Liver (tissue), 9 donors: ENCODE results near the gene LDAH. TPM values are rescaled to one million over a fixed set of nuclear protein-coding genes. Genes with fewer than 3 reads are reported as not detected.

Source experiments
- DNase-seq: peaks from one replicate; pipeline ENCODE4 v3.0.0-alpha.2; 2017; ENCODE audit warnings: low spot score
- H3K27ac ChIP-seq, 2 donors: one replicate each; pipeline ENCODE4 v1.7.0; 2013; ENCODE audit warnings: inconsistent platforms in 2 of 2, low read length in 2 of 2, control low read depth in 1 of 2, low read depth in 1 of 2, mild to moderate bottlenecking in 1 of 2
- H3K27me3 ChIP-seq, 4 donors: one replicate each; pipeline versions ENCODE4 v1.6.1 to v1.7.0; 2013; ENCODE audit warnings: low read length in 3 of 4, inconsistent platforms in 1 of 4, mild to moderate bottlenecking in 1 of 4, moderate library complexity in 1 of 4; ENCODE audit not compliant: control insufficient read depth in 4 of 4, insufficient read depth in 4 of 4
- H3K36me3 ChIP-seq, 4 donors: one replicate each; pipeline versions ENCODE4 v1.6.1 to v1.7.0; 2013; ENCODE audit warnings: low read length in 3 of 4, mild to moderate bottlenecking in 3 of 4, low read depth in 1 of 4, moderate library complexity in 1 of 4; ENCODE audit not compliant: control insufficient read depth in 4 of 4, insufficient read depth in 3 of 4
- H3K4me1 ChIP-seq, 4 donors: one replicate each; pipeline versions ENCODE4 v1.6.1 to v1.7.0; 2013; ENCODE audit warnings: low read length in 3 of 4, mild to moderate bottlenecking in 3 of 4, moderate library complexity in 1 of 4; ENCODE audit not compliant: control insufficient read depth in 4 of 4, insufficient read depth in 4 of 4
- H3K4me3 ChIP-seq, 3 donors: one replicate each; pipeline versions ENCODE4 v1.6.1 to v1.7.0; 2013; ENCODE audit warnings: low read length in 3 of 3, control low read depth in 1 of 3, low read depth in 1 of 3, mild to moderate bottlenecking in 1 of 3
- H3K9ac ChIP-seq, 2 donors: one replicate each; pipeline ENCODE4 v1.7.0; 2013; ENCODE audit warnings: low read length in 2 of 2, mild to moderate bottlenecking in 2 of 2, moderate library complexity in 2 of 2, control low read depth in 1 of 2, low read depth in 1 of 2
- H3K9me3 ChIP-seq, 4 donors: one replicate each; pipeline versions ENCODE4 v1.6.1 to v1.7.0; 2013; ENCODE audit warnings: low read length in 3 of 4; ENCODE audit not compliant: control insufficient read depth in 4 of 4
- ATF3 ChIP-seq: IDR thresholded peaks from 2 replicates; pipeline ENCODE4 v1.6.1; 2016; ENCODE audit warnings: antibody characterized with exemption
- CTCF ChIP-seq: fragments of 150-350 bp; IDR thresholded peaks from 2 replicates; pipeline ENCODE4 v1.5.1; 2017; ENCODE audit warnings: improper control_type of control experiment, low read depth, low read length; ENCODE audit not compliant: missing input control
- EGR1 ChIP-seq, 2 donors: IDR thresholded peaks; 2 replicates each; pipeline ENCODE4 v1.6.1; 2016 to 2018; ENCODE audit warnings: antibody characterized with exemption in 2 of 2, low read depth in 2 of 2
- FOXA1 ChIP-seq: IDR thresholded peaks from 2 replicates; pipeline ENCODE4 v1.6.1; 2016; ENCODE audit warnings: antibody characterized with exemption
- FOXA2 ChIP-seq: IDR thresholded peaks from 2 replicates; pipeline ENCODE4 v1.6.1; 2016; ENCODE audit warnings: antibody characterized with exemption
- GABPA ChIP-seq, 2 donors: IDR thresholded peaks in 1 of 2; conservative IDR thresholded peaks in 1 of 2; 2 replicates each; pipeline ENCODE4 v1.6.1; 2016; ENCODE audit warnings: antibody characterized with exemption in 2 of 2, mild to moderate bottlenecking in 1 of 2, moderate library complexity in 1 of 2
- HNF4A ChIP-seq, 2 donors: conservative IDR thresholded peaks; 2 replicates each; pipeline ENCODE4 v1.6.1; 2016; ENCODE audit warnings: antibody characterized with exemption in 2 of 2, mild to moderate bottlenecking in 2 of 2
- HNF4G ChIP-seq: IDR thresholded peaks from 2 replicates; pipeline ENCODE4 v1.6.1; 2016; ENCODE audit warnings: antibody characterized with exemption
- JUND ChIP-seq, 2 donors: IDR thresholded peaks; 2 replicates each; pipeline ENCODE4 v1.6.1; 2016; ENCODE audit warnings: antibody characterized with exemption in 2 of 2
- MAX ChIP-seq: IDR thresholded peaks from 2 replicates; pipeline ENCODE4 v1.6.1; 2016; ENCODE audit warnings: antibody characterized with exemption
- RAD21 ChIP-seq, 2 donors: IDR thresholded peaks; 2 replicates each; pipeline ENCODE4 v1.6.1; 2016; ENCODE audit warnings: antibody characterized with exemption in 2 of 2, mild to moderate bottlenecking in 2 of 2
- REST ChIP-seq: IDR thresholded peaks from 2 replicates; pipeline ENCODE4 v1.6.1; 2016; ENCODE audit warnings: antibody characterized with exemption, mild to moderate bottlenecking
- RXRA ChIP-seq, 2 donors: IDR thresholded peaks; 2 replicates each; pipeline ENCODE4 v1.6.1; 2017 to 2018; ENCODE audit warnings: antibody characterized with exemption in 2 of 2, mild to moderate bottlenecking in 1 of 2
- SP1 ChIP-seq: IDR thresholded peaks from 2 replicates; pipeline ENCODE4 v1.6.1; 2018; ENCODE audit warnings: antibody characterized with exemption, mild to moderate bottlenecking
- TAF1 ChIP-seq: conservative IDR thresholded peaks from 2 replicates; pipeline ENCODE4 v1.6.1; 2016; ENCODE audit warnings: antibody characterized with exemption, mild to moderate bottlenecking
- YY1 ChIP-seq: IDR thresholded peaks from 2 replicates; pipeline ENCODE4 v1.6.1; 2016; ENCODE audit warnings: antibody characterized with exemption, mild to moderate bottlenecking
- ZBTB33 ChIP-seq: IDR thresholded peaks from 2 replicates; pipeline ENCODE4 v1.6.1; 2016; ENCODE audit warnings: antibody characterized with exemption
- WGBS: extraction: QIAGEN DNeasy Blood & Tissue Kit; methylation state at CpG from one replicate; pipeline ENCODE4 v1.1.7; 2013; 5-methylcytosine and 5-hydroxymethylcytosine counted together
- polyA plus RNA-seq, 2 donors: library from polyadenylated mRNA; stranded (reverse) in 1 of 2; unstranded in 1 of 2; fragments of 200-250 nt in 1 of 2; fragments of >200 nt in 1 of 2; fragmentation: Nextera tagmentation in 1 of 2; extraction: Ambion mirVana in 1 of 2; gene quantifications; one replicate each; pipeline versions ENCODE4 v1.2.1 to v1.2.3, GENCODE V29; 2013 to 2015
- total RNA-seq, 2 donors: library from RNA; depleted of rRNA; stranded (reverse); fragments of >200 nt; gene quantifications; one replicate each; pipeline ENCODE4 v1.2.3, GENCODE V29; 2014
- donor health status: healthy.
- donor health status: healthy.
- donor health status: healthy.
- donor health status: healthy.
- donor health status: healthy.

LDAH gene
- total and polyA plus RNA-seq, 4 donors, result 5.8 to 17.7 (median 9.7) TPM

GRCh38 chr2:20758997-20759396, 63.9 kb downstream of the LDAH start:
- H3K4me1 ChIP-seq, result peaks cover 0 to 9% (median 2%) of the 10 kb centered on the region in 4 donors
- no peak overlapping the region for H3K27ac ChIP-seq
- peaks cover 0 to 7% (median 3%) of the 10 kb centered on the region in 4 donors for H3K36me3 ChIP-seq
- H3K27me3 ChIP-seq, result no peaks in the 10 kb centered on the region
- H3K9me3 ChIP-seq, result peaks cover 0 to 4% (median 2%) of the 10 kb centered on the region in 4 donors
- TF ChIP-seq CTCF (no peak), ATF3 (no peak), HNF4A (conservative IDR thresholded peaks at IDR 0.05) (no peak), YY1 (no peak), JUND (IDR thresholded peaks at IDR 0.05) (no peak), FOXA2 (no peak), TAF1 (no peak), HNF4G (no peak), MAX (no peak), GABPA (IDR thresholded peaks at IDR 0.05 in 1 of 2, conservative IDR thresholded peaks at IDR 0.05 in 1 of 2) (no peak), ZBTB33 (no peak), RXRA (IDR thresholded peaks at IDR 0.05) (no peak), FOXA1 (no peak)
- DNase-seq, result no peak
- H3K9ac ChIP-seq, result no peak overlapping the region
- H3K4me3 ChIP-seq, result no peak overlapping the region
- 97% methylated on average over 1 of the region's 1 CpG for WGBS

- H3K4me1 ChIP-seq, result peaks cover 0 to 9% (median 2%) of the 10 kb centered on the region in 4 donors
- peaks cover 0 to 4% (median 2%) of the 10 kb centered on the region in 4 donors for H3K9me3 ChIP-seq
- 72% methylated on average over 1 of the region's 1 CpG for WGBS
- no peaks in the 10 kb centered on the region for H3K27me3 ChIP-seq
- H3K9ac ChIP-seq, result no peak overlapping the region
- peaks cover 0 to 7% (median 3%) of the 10 kb centered on the region in 4 donors for H3K36me3 ChIP-seq
- no peak for DNase-seq
- H3K27ac ChIP-seq, result peak overlapping the region in 1 of 2 donors; percentile 57
- H3K4me3 ChIP-seq, result no peak overlapping the region
- peak; percentile 69 to 80 for TF ChIP-seq JUND (IDR thresholded peaks at IDR 0.05)
- TF ChIP-seq SP1, result peak; percentile 58
- peak; percentile 97 to 98 for TF ChIP-seq HNF4A (conservative IDR thresholded peaks at IDR 0.05)
- TF ChIP-seq YY1, result no peak
- no peak for TF ChIP-seq ZBTB33
- TF ChIP-seq FOXA2, result no peak
- TF ChIP-seq EGR1 (IDR thresholded peaks at IDR 0.05; ENCODE audit: low read depth in 2 of 2), result no peak
- peak; percentile 81 for TF ChIP-seq ATF3
- no peak for TF ChIP-seq GABPA (IDR thresholded peaks at IDR 0.05 in 1 of 2, conservative IDR thresholded peaks at IDR 0.05 in 1 of 2)
- peak; percentile 46 to 72 for TF ChIP-seq RXRA (IDR thresholded peaks at IDR 0.05)
- no peak for TF ChIP-seq CTCF
- TF ChIP-seq FOXA1, result no peak
- peak; percentile 93 for TF ChIP-seq HNF4G
- no peak for TF ChIP-seq TAF1
- TF ChIP-seq RAD21 (IDR thresholded peaks at IDR 0.05), result peak; percentile 42 to 56
- no peak for TF ChIP-seq REST
Observed at GRCh38 chr2:20757405-20758090, 65.4 kb downstream of the LDAH start.
